ENCODE data around the gene ITFG2.
"Not testable (repeated sequence)": the region's sequence is repeated elsewhere in the genome, so short reads cannot be mapped to it uniquely, and the experiment has no call there.

ITFG2 gene

DNA sequence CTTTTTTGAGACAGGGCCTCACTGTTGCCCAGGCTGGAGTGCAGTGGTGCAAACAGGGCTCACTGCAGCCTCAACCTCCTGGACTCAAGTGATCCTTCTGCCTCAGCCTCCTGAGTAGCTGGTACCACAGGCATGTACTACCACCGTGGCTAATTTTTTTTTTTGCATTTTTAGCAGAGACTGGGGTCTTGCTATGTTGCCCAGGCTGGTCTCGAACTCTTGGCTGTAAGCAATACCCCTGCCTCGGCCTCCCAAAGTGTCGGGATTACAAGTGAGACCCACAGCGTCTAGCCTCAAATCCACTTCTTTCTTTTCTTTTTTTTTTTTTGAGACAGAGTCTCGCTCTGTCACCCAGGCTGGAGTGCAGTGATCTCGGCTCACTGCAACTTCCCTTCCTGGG, 50.9 kb downstream of the ITFG2 start:
- not testable (repeated sequence) for DNase-seq (ENCODE audit: low read depth)

DNA sequence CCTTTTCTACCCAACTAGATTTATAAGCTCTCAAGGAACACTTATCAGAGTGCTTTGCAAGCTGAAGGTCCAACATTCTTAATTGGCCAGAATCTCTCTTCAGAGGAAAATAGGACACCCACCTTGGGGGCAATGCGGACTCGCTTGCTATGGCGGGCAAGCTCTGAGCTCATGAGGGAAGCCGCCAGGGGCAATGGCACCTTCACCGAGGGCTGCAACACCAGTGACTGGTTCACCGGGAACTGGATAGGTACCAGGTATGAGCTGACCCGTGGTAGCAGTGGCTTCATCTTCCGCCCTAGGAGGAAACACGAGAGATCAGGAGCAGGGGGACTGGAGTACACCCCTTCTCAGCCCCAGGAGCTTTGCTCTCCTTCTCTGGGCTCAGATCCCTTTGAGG, 51.7 kb downstream of the ITFG2 start:
- DNase-seq (ENCODE audit: low read depth), result no peak

DNA sequence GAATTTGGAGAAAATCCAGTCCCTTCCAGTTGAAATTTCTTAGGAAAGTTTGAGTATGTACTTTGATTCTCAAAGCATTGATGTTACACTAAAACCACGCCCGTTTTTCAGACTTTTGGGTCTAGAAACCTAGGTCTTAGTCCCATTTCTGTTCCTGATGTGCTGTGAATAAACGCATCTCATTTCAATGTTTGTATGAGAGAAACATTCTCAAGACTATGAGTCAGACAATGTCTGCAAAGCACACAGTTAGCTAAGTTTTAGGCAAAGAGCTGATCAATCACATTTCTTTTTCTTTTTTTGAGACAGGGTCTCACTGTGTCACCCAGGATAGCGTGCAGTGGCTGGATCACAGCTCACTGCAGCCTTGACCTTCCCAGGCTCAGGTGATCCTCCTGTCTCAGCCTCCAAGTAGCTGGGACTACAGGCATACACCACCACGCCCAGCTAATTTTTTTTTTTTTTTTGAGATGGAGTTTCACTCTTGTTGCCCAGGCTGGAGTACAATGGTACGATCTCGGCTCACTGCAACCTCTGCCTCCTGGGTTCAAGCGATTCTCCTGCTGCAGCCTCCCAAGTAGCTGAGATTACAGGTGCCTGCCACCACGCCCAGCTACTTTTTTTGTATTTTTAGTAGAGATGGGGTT, 56.6 kb downstream of the ITFG2 start:
- not testable (repeated sequence) for DNase-seq (ENCODE audit: low read depth)

Measured in GM04504 (cell line).